Hematopoietic multipotent progenitor cell (in vitro differentiated cells): ENCODE measurements around the gene MYO9B. TPM values are rescaled to one million over a fixed set of nuclear protein-coding genes. Genes with fewer than 3 reads are reported as not detected.
A peak's percentile ranks its signal among the peaks of the same experiment; 100 is the strongest.

Experiments
- DNase-seq, 3 donors: peaks; one replicate each; pipeline ENCODE4 v3.0.0-alpha.2; 2011 to 2015; ENCODE audit warnings: low read depth in 2 of 3, low spot score in 2 of 3
- total RNA-seq: library from RNA; depleted of rRNA; stranded (reverse); fragments of >200 nt; gene quantifications from one replicate; pipeline ENCODE4 v1.2.3, GENCODE V29; 2012

The MYO9B gene
- total RNA-seq, 1 donor: 158 TPM

DNA sequence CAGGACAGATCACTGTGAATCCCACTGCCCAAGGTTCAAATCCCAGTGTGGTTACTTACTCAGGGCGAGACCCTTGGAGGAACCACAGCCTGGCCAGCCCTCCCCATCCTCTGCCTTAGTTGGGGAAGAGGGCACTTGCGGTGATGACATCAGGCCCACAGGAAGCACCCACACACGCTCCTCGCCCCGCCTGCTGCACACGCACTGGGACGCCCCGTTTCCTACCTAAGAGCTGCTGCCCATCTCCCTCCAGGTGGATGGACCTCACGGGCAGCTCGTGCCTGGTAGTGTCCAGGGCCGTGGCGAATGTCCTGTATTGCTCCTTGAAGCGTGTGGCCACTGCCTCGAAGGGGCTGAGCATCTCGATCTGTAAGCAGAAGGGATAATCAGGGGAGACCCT lies 19.9 kb upstream of the MYO9B start:
- no peak for DNase-seq

DNA sequence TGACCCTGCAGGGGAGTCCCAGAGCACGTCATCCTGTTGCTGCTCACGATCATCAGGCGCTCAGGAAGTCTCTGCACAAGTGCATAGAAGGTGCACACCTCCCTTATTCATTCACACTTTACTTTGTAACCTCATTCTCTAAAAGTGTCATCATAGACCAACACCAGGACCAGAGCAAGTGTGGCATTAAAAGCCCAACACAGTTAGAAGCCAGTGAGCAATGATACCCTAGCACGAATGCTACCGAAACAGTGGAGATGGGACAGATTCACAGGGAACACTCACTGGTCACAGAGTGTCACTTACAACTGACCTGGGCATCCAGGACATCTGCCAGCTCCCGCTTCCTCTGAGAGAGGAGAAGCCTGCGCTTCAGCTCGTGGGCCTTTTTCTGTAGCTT lies 17.3 kb upstream of the MYO9B start:
- DNase-seq: peak in 1 of 3 donors; percentile 62

DNA sequence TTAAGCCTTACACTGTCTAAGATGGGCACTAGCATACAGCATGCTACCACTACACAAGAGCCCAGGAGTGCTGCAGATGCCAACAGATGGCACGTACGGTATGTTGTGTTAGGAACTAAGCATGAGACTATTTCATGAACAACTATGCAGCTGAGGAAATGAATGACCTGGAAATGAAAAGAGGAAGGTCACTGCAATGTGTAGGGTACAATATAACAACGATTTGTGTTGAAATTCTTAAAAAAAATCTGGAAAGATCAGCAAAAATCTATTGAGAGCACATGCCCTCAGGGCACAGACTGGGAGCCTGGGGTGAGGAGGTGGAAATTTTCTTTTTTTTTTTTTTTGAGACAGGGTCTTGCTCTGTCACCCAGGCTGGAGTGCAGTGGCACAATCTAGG lies 14.8 kb upstream of the MYO9B start:
- no peak for DNase-seq

DNA sequence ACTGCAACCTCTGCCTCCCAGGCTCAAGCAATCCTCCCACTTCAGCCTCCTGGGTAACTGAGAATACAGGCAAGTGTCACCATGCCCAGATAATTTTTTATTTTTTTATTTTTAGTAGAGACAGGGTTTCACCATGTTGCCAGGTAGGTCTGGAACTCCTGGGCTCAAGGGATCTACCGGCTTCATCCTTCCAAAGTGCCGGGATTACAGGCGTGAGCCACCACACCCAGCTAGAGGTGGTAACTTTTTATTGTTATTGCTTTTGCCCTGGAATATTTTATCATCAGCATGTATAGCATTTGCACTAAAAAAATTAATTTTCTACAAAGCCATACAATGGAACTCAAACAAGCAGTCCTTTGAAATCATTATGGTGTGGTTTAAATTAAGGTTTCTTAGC lies 14.4 kb upstream of the MYO9B start:
- DNase-seq: no peak

DNA sequence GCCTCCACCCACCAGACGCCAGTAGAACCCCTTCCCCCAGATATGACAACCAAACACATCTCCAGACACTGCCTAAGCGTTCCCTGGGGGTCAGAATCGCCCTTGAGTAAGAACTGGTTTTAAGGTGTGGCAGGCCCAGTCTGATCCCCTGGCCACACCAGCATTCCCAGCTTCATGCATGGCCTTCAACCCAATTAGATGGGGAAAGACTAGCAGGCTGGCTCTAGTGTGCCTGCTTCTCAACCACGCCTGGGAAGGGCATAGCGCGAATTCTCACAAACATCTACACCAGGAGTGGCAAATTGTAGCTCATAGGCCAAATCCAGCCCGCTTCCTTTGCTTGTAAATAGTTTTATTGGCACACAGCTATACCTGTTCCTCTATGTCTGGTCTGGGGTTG lies 13.9 kb upstream of the MYO9B start:
- DNase-seq: no peak

DNA sequence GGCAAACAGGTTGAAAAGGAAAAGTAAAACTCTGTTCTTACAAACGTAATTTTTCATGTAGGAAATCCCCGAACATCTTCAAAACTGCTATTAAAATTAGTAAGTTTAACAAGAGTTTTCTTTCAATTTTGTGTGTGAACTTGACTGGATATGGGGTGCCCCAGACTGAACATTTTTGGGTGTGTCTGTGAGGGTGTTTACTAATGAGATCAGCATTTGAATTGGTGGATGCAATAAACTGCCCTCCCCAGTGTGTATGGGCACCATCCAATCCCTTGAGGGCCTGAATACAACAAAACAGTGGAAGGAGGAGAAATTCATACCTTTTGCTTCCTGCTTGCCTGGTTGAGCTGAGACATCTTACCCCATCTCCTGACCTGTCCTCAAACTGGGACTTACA lies 12.1 kb upstream of the MYO9B start:
- no peak for DNase-seq

DNA sequence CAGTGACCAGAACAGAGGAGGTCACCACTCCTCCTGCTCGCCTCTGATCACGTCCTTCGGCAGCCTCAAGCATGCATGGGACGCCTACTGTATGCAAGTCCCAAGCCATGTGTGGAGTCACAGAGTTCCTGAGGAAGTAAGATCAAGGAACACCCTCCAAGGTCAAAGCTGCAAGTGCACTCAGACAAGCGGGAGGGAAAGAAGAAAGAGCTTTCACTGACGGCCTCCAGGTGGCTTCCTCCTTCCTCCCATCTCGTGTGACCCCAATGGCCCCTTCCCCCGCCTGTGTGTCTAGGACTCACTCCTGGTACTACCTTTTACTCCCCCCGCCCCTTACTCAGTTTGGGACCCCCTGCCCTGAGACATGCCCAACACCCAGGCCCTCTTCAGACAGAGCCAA lies 6.4 kb upstream of the MYO9B start:
- DNase-seq: no peak

DNA sequence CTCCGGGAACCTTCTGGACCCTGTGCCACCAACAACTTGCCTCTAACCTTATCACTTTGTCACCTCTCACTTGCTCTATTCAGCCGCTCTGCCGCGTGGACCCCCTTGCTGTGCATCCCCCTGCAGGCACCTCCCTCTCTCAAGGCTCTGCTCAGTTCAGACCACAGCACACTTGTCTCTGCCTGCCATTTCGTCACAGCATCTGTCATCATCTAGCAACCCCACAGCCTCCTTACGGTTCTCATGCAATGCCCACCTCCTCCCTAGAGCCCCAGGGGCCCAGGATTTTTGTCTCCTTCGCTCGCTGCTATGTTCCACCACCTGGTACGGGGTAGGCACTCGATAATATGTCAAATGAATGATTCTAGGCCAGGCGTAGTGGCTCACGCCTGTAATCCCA lies 5.2 kb upstream of the MYO9B start:
- no peak for DNase-seq

DNA sequence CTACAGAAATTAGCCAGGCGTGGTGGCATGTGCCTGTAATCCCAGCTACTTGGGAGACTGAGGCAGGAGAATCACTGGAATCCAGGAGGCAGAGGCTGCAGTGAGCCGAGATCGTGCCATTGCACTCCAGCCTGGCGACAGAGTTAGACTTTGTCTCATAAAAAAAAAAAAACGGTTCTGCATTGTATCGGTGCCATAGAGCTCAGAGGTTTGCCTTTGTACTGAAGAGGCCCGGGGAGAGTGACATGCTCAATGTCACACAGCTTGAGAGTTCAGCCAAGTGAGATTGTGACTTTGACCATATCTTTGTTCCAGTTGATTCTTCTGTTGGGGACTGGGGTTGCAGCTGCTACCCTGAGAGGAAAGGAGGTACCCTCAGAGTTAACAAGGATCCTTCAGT lies 4.7 kb upstream of the MYO9B start:
- no peak for DNase-seq

DNA sequence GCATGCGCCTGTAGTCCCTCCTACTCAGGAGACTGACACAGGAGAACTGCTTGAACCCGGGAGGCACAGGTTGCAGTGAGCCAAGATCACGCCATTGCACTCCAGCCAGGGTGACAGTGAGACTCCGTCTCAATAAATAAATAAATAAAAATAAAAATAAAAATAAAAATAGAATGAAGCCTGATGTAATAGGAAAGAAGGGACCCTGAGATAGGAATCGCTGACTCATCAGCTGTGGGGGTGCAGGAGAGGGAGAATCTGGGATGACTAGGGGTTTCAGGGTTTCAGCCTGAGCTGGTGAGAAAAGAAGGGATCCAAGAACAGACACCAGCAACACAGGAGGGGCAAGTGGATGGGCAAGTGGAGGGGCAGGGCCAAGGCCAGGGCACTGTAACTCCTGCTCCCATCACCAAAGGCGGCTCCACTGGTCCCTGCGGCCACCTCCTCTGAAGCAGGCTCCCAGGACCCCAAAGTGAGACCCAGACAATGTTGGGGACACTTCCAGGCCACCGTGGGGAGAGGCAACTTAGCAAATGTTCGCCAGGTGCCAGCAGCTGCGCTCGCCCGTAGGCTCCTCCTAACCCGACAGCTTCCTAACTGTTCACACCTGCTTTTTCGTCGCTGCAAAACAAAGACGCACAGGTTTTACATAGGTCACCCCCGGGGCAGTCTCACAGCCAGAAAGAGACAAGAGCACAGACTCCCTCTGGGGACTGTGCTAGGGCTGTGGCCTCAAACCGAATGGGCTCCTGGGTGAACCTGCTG lies 1.5 kb upstream of the MYO9B start:
- DNase-seq: no peak

DNA sequence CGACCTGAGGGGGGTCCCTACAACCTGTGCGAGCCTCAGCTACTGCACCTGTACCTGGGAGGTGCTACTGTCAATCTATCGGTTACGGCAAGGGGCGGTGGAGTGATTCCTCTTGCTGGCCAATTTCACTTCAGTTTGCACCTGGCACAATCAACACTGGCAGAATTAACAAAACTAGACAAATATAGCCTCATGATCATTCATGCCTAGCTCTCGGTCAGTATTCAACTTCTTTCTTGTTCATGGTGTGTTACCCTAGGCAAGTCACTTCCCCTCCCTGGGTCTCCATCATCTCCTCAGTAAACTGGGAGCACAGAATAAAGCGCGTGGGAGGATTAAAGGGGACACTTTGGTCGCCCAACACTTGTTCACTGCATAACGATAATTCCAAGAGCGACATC lies 943 bp upstream of the MYO9B start:
- DNase-seq: no peak

DNA sequence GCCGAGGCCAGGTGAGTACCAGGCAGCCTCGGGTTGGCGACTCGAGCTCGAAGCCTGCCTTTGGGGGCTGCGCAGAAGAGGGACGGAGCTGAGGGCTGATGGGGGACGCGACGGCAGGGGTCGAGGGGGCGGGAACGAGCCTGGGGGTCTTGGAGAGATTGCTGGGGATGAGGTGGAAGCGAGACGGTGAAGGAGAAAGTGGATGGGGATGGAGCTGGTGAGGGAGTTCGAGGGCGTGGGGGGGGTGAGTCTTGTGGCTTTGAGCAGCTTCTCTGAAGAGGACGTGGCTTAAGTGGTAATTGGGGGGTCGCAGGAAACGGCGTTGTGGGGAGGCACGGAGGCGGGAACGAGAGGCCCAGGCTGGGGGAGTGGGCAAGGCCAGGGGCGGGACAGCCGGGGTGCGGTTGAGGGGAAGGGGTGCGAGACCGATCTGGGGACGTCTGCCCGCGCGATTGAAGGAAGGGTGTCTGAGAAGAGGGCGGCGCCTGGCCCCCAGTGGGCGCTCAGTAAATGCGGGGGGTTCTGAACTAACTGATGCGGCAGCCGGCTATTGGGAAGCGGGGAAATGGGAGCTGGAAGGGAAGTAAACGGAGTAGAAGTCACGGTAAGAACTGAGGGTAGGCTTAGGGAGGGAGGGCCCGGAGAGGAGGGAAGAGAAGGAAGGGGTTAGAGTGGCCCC lies 426 bp downstream of the MYO9B start:
- DNase-seq: peak in 2 of 3 donors; percentile 29 to 71

DNA sequence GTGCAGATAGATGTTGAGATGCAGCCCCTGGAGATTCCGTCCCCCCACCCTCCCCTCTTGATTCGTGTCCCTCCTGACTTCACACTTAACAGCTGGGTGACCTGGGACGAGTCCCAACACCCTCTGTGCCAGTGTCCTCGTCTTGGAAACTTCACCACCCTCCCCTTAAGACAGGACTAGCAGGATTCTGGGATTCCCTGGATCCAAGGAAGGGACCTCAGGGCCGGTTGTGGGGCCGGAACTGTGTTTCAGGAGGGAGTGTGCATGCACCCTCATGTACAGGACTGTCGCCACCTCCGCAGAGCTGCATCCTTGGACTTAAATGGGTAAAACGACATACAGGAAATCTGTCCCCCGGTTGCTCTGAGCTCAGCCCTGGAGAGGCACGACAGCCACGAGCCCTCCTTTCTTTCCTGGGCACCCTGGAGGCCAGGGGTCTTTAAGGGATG lies 990 bp downstream of the MYO9B start:
- no peak for DNase-seq

DNA sequence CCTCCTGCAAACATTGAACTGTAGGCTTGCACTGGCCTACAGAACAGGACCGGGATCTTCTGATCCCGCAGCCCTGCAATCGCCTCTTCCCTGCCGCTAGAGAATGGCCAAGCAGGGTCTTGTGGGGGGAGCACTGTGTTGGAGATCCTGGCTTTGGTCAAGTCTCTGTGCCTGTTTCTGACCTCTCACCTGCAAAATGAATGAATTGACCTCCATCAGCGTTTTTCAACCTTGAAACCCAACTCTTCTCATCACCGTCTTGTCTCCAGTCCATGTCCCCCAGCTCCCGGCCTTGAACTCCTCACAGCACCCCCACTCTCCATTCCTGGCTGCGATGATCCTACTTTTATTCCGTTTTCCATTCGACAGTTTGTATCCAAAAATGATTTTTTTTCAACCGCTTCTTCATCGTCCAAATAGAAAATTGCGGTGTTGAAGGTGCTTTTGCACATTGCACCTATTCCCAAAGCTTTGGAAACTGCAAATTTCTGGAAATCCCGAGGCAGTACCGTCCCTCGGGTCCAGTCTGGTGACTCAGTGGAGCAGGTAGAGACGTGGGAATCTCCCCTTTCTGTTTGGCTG lies 2.0 kb downstream of the MYO9B start:
- no peak for DNase-seq

DNA sequence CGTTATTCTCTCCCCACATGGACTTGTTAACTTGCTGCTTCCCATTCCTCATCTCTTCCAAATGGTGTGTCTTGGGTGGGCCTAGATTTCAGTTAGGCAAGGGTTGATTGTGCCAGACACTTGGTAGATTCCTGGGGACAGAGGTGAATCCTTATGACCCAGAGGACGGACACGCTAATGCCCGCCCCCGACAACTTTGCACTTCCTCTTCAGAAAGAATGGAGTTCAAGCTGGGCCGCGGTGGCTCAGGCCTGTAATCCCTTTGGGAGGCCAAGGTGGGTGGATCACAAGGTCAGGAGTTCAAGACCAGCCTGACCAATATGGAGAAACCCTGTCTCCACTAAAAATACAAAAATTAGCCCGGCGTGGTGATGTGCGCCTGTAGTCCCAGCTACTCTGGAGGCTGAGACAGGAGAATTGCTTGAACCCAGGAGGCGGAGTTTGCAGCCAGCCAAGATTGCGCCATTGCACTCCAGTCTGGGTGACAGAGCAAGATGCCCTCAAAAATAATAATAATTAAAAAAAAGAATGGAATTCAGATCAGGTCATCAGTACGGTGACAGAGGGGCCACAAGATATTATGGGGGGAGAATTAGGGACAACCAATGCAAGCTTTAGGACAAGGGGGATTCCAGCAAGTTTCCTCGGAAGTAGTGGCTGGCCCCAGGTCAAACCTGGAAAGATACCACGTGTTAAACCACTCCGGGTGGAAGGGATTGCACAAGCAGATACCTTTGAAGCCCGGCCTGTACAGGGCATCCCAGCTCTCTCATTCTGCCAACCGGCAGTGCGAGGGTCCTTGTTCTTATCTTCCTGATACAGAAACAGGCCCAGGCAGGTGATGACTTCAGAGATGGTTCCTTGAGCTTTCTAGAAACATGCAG lies 2.7 kb downstream of the MYO9B start:
- DNase-seq: no peak

DNA sequence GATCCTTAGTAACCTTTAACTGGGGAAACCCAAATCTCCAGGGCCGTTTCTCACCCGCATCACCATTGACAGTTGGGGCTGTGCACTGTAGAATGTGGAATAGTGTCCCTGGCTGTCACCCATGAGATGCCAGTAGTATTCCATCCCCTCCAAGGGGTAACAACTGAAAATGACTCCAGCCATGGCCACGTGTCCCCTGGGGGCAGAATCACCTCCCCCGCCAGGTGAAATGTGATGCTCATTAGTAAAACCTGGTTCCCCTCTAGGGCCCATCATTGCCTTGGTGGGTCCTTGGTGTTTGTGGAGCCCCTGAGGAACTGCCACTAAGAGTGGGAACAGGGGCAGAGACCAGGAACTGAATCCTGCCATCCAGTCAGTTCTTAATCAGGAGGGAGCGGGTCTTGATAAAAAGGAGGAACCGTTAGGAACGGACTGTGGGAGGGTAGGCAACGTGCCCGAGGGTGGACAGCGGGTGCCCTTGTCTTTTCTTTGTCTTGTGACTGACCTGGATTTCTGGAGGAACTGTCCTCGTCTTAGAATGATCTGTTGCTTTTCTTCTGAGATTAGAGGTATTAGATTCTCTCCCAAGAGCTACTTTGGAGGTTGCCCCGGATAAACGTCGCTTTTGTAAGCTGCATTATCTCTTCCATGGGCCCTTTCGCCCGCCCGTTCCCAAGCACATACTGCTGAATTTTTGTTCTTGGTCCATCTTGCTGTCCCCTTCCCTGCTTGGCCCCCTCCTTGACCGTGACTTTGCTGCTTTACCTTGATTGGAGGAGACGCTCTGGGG lies 3.5 kb downstream of the MYO9B start:
- DNase-seq: no peak

DNA sequence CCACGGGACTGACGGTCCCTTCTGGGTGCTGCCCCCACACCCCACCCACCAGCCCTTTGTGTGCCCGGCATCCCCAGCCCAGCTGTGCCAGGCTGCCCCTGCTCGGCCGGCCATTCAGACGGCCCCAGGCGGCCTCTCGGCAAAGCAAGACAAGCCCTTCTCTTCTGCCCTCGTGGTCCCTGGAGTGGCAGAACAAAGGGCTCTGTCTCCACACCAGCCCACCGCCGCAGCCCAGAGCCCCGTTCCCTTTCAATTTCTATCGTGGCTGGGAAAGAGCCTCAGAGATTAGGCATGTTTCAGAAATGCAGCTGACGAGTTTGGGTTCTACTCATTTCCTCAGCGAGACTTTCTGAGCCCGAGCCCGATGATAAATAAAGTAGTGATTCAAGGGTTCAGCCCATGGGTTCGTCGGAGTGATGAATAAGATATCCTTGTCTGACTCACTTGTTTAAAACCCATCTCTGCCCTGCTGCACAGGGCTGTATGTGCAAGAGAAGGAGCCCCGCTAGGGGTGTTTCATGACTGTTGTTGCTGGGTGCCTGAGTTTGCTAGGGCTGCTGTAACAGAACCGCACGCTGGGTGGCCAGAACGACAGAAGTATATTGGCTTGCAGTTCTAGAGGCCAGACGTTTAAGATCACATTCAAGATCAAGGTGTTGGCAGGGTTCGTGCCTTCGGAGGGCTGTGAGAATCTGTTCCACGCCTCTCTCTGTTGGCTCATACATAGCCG lies 4.3 kb downstream of the MYO9B start:
- DNase-seq: no peak

DNA sequence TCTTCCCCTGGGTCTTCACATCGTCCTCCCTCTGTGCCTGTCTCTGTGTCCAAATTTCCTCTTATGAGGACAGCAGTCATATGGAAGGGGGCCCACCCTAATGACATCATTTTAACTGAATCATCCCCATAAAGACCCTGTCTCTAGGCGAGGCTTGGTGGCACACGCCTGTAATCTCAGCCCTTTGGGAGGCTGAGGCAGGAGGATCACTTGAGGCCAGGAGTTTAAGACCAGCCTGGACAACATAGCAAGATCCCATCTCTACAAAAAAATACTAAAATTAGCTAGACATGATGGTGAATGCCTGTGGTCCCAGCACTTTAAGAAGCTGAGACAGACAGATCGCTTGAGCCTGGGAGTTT lies 4.8 kb downstream of the MYO9B start:
- DNase-seq: no peak

DNA sequence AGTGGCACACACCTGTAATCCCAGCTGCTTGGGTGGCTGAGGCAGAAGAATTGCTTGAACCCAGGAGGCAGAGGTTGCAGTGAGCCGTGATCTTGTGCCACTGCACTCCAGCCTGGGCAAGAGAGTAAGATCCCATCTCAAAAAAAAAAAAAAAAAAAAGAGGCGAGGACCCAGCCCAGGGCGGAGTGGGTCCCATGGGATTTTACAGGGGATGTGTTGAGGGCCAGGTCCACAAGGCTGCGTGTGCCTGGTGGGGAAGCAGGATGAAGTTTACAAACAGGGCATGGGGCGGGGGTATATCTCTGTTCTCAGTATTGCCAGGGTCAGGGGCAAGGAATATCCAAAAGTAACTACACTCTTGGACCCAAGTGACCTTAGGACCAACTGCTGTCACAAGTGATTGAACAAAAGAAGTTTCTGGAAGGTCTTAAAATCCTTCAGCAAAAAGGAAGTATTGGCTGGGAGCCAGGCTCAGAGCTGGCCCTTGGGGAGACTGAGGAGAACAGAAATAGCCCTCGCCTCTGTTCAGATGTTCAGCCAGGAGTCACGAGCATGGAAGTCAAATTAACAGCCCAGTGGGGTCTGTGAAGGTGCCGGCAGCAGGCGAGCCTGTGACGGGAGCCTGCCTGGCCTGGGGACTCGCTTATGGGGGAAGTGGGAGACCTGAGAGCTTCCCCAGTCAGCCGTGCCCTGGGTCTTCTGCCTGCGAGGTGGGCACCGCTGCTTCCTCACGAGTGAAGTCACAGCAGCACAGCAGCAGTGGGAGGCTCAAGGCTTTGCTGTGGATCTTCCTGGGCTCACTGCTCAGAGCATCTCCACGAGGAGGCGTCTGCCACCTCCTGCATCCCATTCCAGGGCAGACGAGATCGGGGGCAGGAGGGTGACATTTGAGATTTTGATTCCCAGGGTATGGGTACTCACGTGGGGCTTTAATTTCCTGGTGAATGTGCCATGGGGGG lies 6.4 kb downstream of the MYO9B start:
- DNase-seq: no peak
